ENCODE results near the gene BTG2.

Gene BTG2

GRCh38 chr1:203342192-203342940 lies 37.0 kb downstream of the BTG2 start:
- peak; percentile 47 for DNase-seq (ENCODE audit: low read depth)

DNA sequence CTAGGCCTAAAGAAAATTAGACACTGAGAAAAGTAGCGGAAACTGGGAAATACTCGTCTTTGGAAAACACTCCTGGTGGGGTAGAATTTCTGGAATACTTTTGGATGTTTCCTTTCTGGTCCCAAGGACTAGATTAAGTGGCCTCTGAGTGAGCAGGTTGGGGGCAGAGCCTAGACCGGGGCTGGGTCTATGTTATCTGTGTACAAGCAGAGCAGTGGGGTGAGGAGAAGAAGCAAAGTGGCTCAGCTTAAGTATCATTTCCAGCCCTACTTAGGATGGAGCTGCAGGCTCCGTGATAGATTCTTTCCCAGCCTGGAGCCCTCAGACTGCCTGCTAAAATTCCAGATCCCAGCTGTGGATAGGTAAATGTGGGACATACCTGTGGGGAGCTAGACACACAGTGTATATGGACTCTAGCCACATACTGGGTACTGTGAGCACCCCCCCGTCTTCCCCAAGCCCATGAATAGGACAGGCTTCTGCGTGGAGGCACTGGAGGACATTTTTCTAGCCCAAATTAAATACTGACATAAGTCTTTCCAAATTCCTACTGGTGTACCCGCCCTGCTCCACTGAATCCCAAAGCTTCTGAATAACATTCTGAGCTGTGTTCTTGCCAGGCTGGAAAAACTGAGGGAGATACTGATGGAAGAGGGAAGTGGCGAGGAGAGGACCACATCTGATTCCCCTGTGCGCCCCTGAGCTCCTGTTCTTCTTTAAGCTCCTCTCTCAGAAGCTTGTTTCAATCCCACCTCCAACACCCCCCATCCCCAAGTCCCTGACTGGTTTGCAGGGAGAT lies 38.8 kb downstream of the BTG2 start:
- DNase-seq (ENCODE audit: low read depth) = no peak

- no peak for DNase-seq (ENCODE audit: low read depth)
Observed at GRCh38 chr1:203346060-203346768, 40.9 kb downstream of the BTG2 start.

DNA sequence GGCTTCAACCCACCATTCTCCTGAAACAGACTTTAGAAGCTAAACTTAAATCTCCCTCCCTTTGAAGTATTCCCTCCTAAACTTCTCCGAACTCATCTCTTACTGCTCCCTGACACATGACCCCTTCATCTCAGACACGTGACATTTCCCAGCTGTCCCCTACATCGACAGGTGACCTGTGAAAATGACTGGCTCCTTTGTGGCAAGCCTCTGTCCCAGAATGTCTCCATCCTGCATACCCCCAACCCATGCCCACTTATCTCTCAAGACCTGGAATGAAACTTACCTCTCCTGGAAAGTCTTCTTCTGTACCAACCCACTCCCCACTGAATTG lies 41.4 kb downstream of the BTG2 start:
- no peak for DNase-seq (ENCODE audit: low read depth)

DNA sequence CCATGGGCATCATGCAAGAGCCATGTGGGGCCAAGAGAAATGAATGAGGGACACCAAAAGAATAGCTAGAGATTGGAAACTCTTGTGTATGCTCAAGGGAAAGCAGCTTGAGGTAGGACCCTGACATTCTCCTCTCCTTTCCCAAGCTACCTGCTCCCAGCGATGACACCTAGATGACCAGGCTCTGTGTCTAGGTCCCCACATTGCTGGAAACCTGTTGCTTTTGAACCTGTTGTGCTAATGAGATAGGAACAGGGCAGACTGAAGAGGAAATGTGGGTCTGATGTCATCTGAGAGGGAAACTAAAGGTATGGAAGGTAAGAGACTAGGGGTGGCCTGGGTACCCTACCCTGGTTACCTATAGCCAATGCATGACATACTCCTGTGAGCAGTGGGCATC lies 43.8 kb downstream of the BTG2 start:
- DNase-seq (ENCODE audit: low read depth) = no peak

DNA sequence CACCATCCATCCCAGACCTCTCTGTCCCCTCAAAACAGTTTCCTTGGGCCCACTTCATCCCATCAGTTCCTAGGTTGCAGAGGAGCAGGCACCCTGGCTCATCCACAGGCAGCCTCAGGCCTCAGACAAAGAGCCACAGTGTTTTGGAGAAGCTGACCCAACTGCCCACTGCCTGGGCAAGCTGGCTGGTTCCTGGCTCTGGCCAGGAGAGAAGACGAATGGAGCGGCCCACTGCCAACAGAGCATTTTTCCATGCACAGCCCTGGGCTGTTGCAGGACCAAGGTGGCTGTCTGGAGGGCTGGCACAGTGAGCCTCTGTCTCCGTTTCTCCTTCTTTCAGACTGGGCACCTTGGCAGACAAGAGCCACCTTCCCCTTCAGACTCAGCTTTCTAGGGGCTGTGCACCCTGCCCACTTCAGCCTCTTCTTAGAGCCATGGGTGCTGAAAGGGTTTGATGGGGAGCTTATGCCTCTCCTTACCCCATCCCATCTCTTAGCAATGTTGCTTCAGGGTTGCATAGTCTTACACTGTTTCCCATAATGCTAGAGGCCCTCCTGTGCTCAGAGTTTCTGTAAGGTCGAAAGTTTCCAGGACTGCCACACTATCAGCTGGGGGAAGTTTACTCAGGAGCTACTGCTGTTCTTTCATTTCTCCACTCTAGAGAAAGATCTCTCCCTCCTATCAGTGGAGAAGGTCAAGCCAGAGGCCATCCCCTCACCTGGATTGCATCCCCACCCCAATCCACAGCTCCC lies 44.6 kb downstream of the BTG2 start:
- DNase-seq (ENCODE audit: low read depth) = no peak

GRCh38 chr1:203351037-203351625 lies 45.8 kb downstream of the BTG2 start, which contains the start of gene FMOD:
TSS of gene FMOD (minus strand) at chr1:203351122. CDS start at chr1:203348270, 2,852 bp downstream.
- no peak for DNase-seq (ENCODE audit: low read depth)

- no peak for DNase-seq (ENCODE audit: low read depth)
Observed at GRCh38 chr1:203353486-203353885, 48.2 kb downstream of the BTG2 start.

DNA sequence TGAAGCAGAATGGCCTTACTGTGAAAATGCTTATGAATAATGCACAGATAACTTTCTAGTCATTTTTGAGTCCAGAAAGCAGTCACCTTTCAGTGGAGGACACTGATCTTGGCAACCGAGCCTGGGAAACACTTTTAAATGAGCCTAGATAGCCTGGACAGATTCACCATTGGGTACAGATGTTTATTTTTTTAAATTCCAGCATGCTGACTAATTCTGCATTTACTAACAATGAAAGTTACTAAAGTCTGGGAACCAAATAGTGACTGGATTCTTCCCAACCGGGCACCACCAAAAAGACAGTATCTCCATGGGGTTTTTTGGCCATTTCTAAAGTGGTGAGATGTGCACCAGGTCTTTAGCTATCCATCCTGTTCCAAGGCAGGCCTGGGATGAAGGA lies 48.9 kb downstream of the BTG2 start:
- no peak for DNase-seq (ENCODE audit: low read depth)

- DNase-seq (ENCODE audit: low read depth) = no peak
Observed at GRCh38 chr1:203359010-203359571, 53.8 kb downstream of the BTG2 start.

Measured in activated T-cell treated with anti-CD3 and anti-CD28 coated beads for 1 hour (primary cell).